PC-9 (cell line): ENCODE results near the gene CHST15. TPM values are rescaled to one million over a fixed set of nuclear protein-coding genes. Genes with fewer than 3 reads are reported as not detected.

Experiments
- BruUV-seq: library from RNA; stranded (reverse); fragments of 400-500 nt; replicated peaks from 2 replicates; lab custom pipeline; 2021; lab: Mats Ljungman, UMichigan
- CTCF ChIA-PET: fragments of 300-600 bp; sonication (Branson Sonifier 250); formaldehyde crosslinking; loops from one replicate; lab custom pipeline; 2022; ENCODE audit warnings: antibody characterized with exemption; lab: Charles Lee
- POLR2A ChIA-PET: fragments of 300-600 bp; sonication (Branson Sonifier 250); formaldehyde crosslinking; loops from one replicate; lab custom pipeline; 2022; ENCODE audit warnings: antibody characterized with exemption; ENCODE audit not compliant: unreplicated experiment; lab: Charles Lee
- DNase-seq, 2 experiments: peaks; one replicate each; pipeline versions ENCODE4 v3.0.0 to v3.0.0-alpha.2; 2015 to 2022; ENCODE audit warnings: mixed read lengths in 1 of 2
- H2AFZ ChIP-seq: fragments of 200-600 bp; sonication (generic); 2 replicates; pipeline ENCODE4 v1.8.1; 2017; ENCODE audit warnings: antibody characterized with exemption
- H3F3A ChIP-seq: fragments of 200-600 bp; sonication (generic); 2 replicates; pipeline ENCODE4 v1.8.1; 2017; ENCODE audit warnings: antibody characterized with exemption, mild to moderate bottlenecking, low read depth; ENCODE audit not compliant: insufficient read depth
- H3K27ac ChIP-seq: fragments of 200-600 bp; sonication (generic); 2 replicates; pipeline ENCODE4 v1.6.1; 2016; ENCODE audit warnings: mixed run types
- H3K27me3 ChIP-seq: fragments of 200-600 bp; sonication (generic); 2 replicates; pipeline ENCODE4 v1.6.1; 2016; ENCODE audit warnings: low read depth, mixed run types; ENCODE audit not compliant: insufficient read depth
- H3K36me3 ChIP-seq: fragments of 200-600 bp; sonication (generic); 2 replicates; pipeline ENCODE4 v1.6.1; 2016; ENCODE audit warnings: low read depth, mixed run types
- H3K4me1 ChIP-seq: fragments of 200-600 bp; sonication (generic); replicated peaks from 2 replicates; pipeline ENCODE4 v1.6.1; 2016; ENCODE audit warnings: mixed run types; ENCODE audit not compliant: insufficient read depth
- H3K4me2 ChIP-seq: fragments of 200-600 bp; sonication (generic); 2 replicates; pipeline ENCODE4 v1.6.1; 2017; ENCODE audit warnings: mixed run types
- H3K4me3 ChIP-seq: fragments of 200-600 bp; sonication (generic); 2 replicates; pipeline ENCODE4 v1.6.1; 2016; ENCODE audit warnings: mixed run types
- H3K79me2 ChIP-seq: fragments of 200-600 bp; sonication (generic); 2 replicates; pipeline ENCODE4 v1.6.1; 2017; ENCODE audit warnings: low read depth, mixed run types
- H3K9me2 ChIP-seq: fragments of 200-600 bp; sonication (generic); 2 replicates; pipeline ENCODE4 v1.8.1; 2017; ENCODE audit warnings: mild to moderate bottlenecking; ENCODE audit not compliant: insufficient read depth
- H3K9me3 ChIP-seq: fragments of 200-600 bp; sonication (generic); 2 replicates; pipeline ENCODE4 v1.8.1; 2016; ENCODE audit warnings: low read depth; ENCODE audit not compliant: insufficient read depth
- H4K20me1 ChIP-seq: fragments of 200-600 bp; sonication (generic); 2 replicates; pipeline ENCODE4 v1.8.1; 2017; ENCODE audit not compliant: insufficient read depth
- CTCF ChIP-seq: fragments of 200-600 bp; sonication (generic); conservative IDR thresholded peaks from 2 replicates; pipeline ENCODE4 v1.6.1; 2017; ENCODE audit warnings: mixed run types, antibody characterized with exemption, mild to moderate bottlenecking, moderate library complexity
- EZH2 ChIP-seq: fragments of 200-600 bp; sonication (generic); IDR thresholded peaks from 2 replicates; pipeline ENCODE4 v1.8.0; 2017; ENCODE audit warnings: antibody characterized with exemption, low read depth
- intact Hi-C: fragments of 100-400 bp; cut with micrococcal nuclease; formaldehyde crosslinking; loops from one replicate; pipeline ENCODE4 v1.10.0; 2022; ENCODE audit not compliant: unreplicated experiment
- total RNA-seq: library from RNA; stranded (reverse); gene quantifications from 2 replicates; pipeline ENCODE4 v1.2.3, GENCODE V29; 2021

CHST15 gene
- total RNA-seq, 1 experiment from 2014 or later: 24.6 TPM

- H3K79me2 ChIP-seq: peaks cover 45% of the 10 kb centered on the region
Observed at GRCh38 chr10:124092250-124092859, 1.0 kb downstream of the CHST15 start.

GRCh38 chr10:124091646-124092249 is 1.6 kb downstream of the CHST15 start:
- TF ChIP-seq CTCF (no peak), EZH2 (no peak)
- Histone ChIP-seq H3K4me2 (peak overlapping the region; percentile 81), H3K27me3 (no peaks in the 10 kb centered on the region), H3K79me2 (peaks cover 51% of the 10 kb centered on the region), H3K4me1 (peaks cover 11% of the 10 kb centered on the region), H3K27ac (no peak overlapping the region), H4K20me1 (peaks cover 39% of the 10 kb centered on the region), H2AFZ (peak overlapping the region; percentile 44; the same call in 1 of the 2 replicates), H3K4me3 (peak overlapping the region; percentile 75), H3F3A (peaks cover 9% of the 10 kb centered on the region; the same call in 1 of the 2 replicates), H3K9me2 (no peaks in the 10 kb centered on the region), H3K9me3 (no peaks in the 10 kb centered on the region), H3K36me3 (no peaks in the 10 kb centered on the region)
- ChIA-PET CTCF (interaction anchor here (0.7 kb wide), 1 partner anchor 1798 kb away, joined by 3 read pairs; no protein-coding TSS in a partner anchor), POLR2A (interaction anchor here (0.5 to 0.6 kb wide), 2 partner anchors 10 to 117 kb away, joined by 3 to 14 read pairs; no protein-coding TSS in a partner anchor)
- intact Hi-C loops: loop anchor here (2.0 to 5.0 kb wide), 2 partner anchors 97 to 296 kb away; no protein-coding TSS in a partner anchor
- peak in 1 of 2 experiments; percentile 19 for DNase-seq
- BruUV-seq: no TSS peak

More at GRCh38 chr10:124092250-124092859, 1.0 kb downstream of the CHST15 start:
- Histone ChIP-seq H3K4me3 (peak overlapping the region; percentile 75), H3K27me3 (no peaks in the 10 kb centered on the region), H4K20me1 (peaks cover 37% of the 10 kb centered on the region), H3K4me1 (peaks cover 11% of the 10 kb centered on the region), H3K36me3 (no peaks in the 10 kb centered on the region), H3F3A (peaks cover 9% of the 10 kb centered on the region; the same call in 1 of the 2 replicates), H3K27ac (peak overlapping the region; percentile 83), H3K9me3 (no peaks in the 10 kb centered on the region), H3K9me2 (no peaks in the 10 kb centered on the region), H3K4me2 (peak overlapping the region; percentile 81), H2AFZ (peak overlapping the region; percentile 44; the same call in 1 of the 2 replicates)
- peak; percentile 43 to 56 for DNase-seq
- ChIA-PET CTCF (interaction anchor here (0.7 kb wide), 1 partner anchor 1799 kb away, joined by 3 read pairs; no protein-coding TSS in a partner anchor), POLR2A (interaction anchor here (0.5 to 1.0 kb wide), 2 partner anchors 60 to 116 kb away, joined by 3 to 14 read pairs; no protein-coding TSS in a partner anchor)
- intact Hi-C loops: loop anchor here (2.0 to 5.0 kb wide), 2 partner anchors 98 to 295 kb away; no protein-coding TSS in a partner anchor
- no TSS peak for BruUV-seq
- no peak for TF ChIP-seq CTCF
- TF ChIP-seq EZH2: no peak

GRCh38 chr10:124090601-124091209 is 2.7 kb downstream of the CHST15 start:
- Histone ChIP-seq H3K27me3 (no peaks in the 10 kb centered on the region), H3K27ac (no peak overlapping the region), H4K20me1 (peaks cover 47% of the 10 kb centered on the region), H3F3A (peaks cover 9% of the 10 kb centered on the region; the same call in 1 of the 2 replicates), H3K4me2 (peak overlapping the region; percentile 81), H3K79me2 (peaks cover 61% of the 10 kb centered on the region), H3K4me3 (peak overlapping the region; percentile 75), H3K36me3 (no peaks in the 10 kb centered on the region), H3K9me2 (no peaks in the 10 kb centered on the region), H3K4me1 (peaks cover 11% of the 10 kb centered on the region), H3K9me3 (no peaks in the 10 kb centered on the region), H2AFZ (no peak overlapping the region)
- CTCF ChIA-PET: interaction anchor here (1.1 kb wide), 1 partner anchor 96 kb away, joined by 3 read pairs; no protein-coding TSS in a partner anchor
- POLR2A ChIA-PET: interaction anchor here (0.5 kb wide), 2 partner anchors 16 to 95 kb away, joined by 3 read pairs; no protein-coding TSS in a partner anchor
- BruUV-seq: TSS peak; percentile 20
- DNase-seq: peak in 1 of 2 experiments; percentile 24
- intact Hi-C loops: loop anchor here (5.0 kb wide), 1 partner anchor 297 kb away; no protein-coding TSS in a partner anchor
- TF ChIP-seq CTCF (no peak), EZH2 (no peak)
